H1 (cell line): ENCODE data around the gene TRIM39. TPM values are rescaled to one million over a fixed set of nuclear protein-coding genes. Genes with fewer than 3 reads are reported as not detected.

ENCODE experiments used
- BRCA1 ChIP-seq: IDR thresholded peaks from 2 replicates; pipeline ENCODE4 v1.6.1; 2012; ENCODE audit warnings: low read depth, low read length, improper control_type of control experiment
- CBX8 ChIP-seq: fragments of 300-800, 300-1000 bp; sonication (generic); IDR thresholded peaks from 2 replicates; pipeline ENCODE4 v1.7.1; 2016; ENCODE audit warnings: low read depth, low read length, borderline replicate concordance
- EGR1 ChIP-seq: IDR thresholded peaks from 2 replicates; pipeline ENCODE4 v1.6.1; 2011; ENCODE audit warnings: low read depth, low read length, borderline replicate concordance
- EP300 ChIP-seq, 2 experiments: IDR thresholded peaks; 1 replicate in 1 of 2; 2 replicates in 1 of 2; pipeline ENCODE4 v1.6.1; 2011 to 2012; ENCODE audit warnings: low read depth in 2 of 2, low read length in 2 of 2, mild to moderate bottlenecking in 2 of 2, borderline replicate concordance in 1 of 2, inconsistent platforms in 1 of 2, moderate library complexity in 1 of 2
- HDAC6 ChIP-seq: IDR thresholded peaks from one replicate; pipeline ENCODE4 v1.7.1; 2012; ENCODE audit warnings: low read depth, mild to moderate bottlenecking, inconsistent platforms, low read length, moderate library complexity
- JUND ChIP-seq: IDR thresholded peaks from 2 replicates; pipeline ENCODE4 v1.6.1; 2011; ENCODE audit warnings: mild to moderate bottlenecking, improper control_type of control experiment, low read length
- TEAD4 ChIP-seq: IDR thresholded peaks from 2 replicates; pipeline ENCODE4 v1.6.1; 2012; ENCODE audit warnings: low read depth, low read length, inconsistent platforms, mixed read lengths
- YY1 ChIP-seq: IDR thresholded peaks from 2 replicates; pipeline ENCODE4 v1.6.1; 2011; ENCODE audit warnings: low read depth, mild to moderate bottlenecking, low read length
- polyA plus RNA-seq, 7 experiments: library from polyadenylated mRNA; depleted of rRNA in 3 of 7; stranded (reverse) in 5 of 7; unstranded in 2 of 7; fragments of >200 nt in 5 of 7; fragments of 200-250 nt in 2 of 7; gene quantifications; 1 replicate in 5 of 7; 2 replicates in 1 of 7; 4 replicates in 1 of 7; pipeline versions ENCODE4 v1.2.1 to v1.2.3, GENCODE V29; 2011 to 2013; ENCODE audit warnings: missing spikeins in 2 of 7, mixed read lengths in 2 of 7
- total RNA-seq: library from RNA; stranded (reverse); fragmentation: NEBNext Ultra II Directional; extraction: Animal tissue kit (Norgen Biotek cat#: 25700); gene quantifications from 2 replicates; pipeline ENCODE4 v1.2.1, GENCODE V29; 2021
- TF ChIP-seq, protein P1 (sequence below): fragments of 300-600 bp; sonication (generic); IDR thresholded peaks from 2 replicates; pipeline ENCODE4 v1.7.1; 2012; ENCODE audit warnings: low read length, moderate library complexity, mild to moderate bottlenecking, inconsistent platforms; ENCODE audit not compliant: insufficient replicate concordance

The TRIM39 gene
- total and polyA plus RNA-seq, 2 of the 8 experiments (the other 6 are each of a cell fraction or from before 2014, with no cell fraction given) = 7.3 to 26.1 TPM

DNA sequence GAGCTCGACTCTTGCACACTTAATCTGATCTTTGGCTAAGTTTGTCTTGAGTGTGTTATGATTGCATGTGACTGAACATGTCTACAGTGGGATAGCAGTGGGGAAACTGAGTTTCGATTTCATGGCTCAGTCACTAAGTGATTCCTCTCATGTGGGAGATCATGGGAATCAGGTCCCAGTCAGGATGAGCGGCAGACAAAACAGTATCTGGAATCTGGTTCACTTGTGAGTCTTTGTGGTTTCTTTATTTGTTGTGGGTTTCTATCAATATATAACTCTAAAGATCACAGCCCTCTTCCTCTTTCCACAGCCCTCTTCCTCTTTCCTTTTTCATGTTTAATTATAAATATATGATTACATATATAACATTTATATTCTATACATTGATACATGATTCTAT is 22.2 kb downstream of the TRIM39 start (continued):
- TF ChIP-seq EGR1 = no peak
- TF ChIP-seq BRCA1 = no peak
- TF ChIP-seq EP300 (IDR thresholded peaks at IDR 0.05; ENCODE audit: borderline replicate concordance in 1 of 2, low read depth in 2 of 2, low read length in 2 of 2) = no peak
- no peak for TF ChIP-seq CBX8
- TF ChIP-seq YY1 = no peak
- TF ChIP-seq TEAD4 = no peak
- TF ChIP-seq, protein P1, sequence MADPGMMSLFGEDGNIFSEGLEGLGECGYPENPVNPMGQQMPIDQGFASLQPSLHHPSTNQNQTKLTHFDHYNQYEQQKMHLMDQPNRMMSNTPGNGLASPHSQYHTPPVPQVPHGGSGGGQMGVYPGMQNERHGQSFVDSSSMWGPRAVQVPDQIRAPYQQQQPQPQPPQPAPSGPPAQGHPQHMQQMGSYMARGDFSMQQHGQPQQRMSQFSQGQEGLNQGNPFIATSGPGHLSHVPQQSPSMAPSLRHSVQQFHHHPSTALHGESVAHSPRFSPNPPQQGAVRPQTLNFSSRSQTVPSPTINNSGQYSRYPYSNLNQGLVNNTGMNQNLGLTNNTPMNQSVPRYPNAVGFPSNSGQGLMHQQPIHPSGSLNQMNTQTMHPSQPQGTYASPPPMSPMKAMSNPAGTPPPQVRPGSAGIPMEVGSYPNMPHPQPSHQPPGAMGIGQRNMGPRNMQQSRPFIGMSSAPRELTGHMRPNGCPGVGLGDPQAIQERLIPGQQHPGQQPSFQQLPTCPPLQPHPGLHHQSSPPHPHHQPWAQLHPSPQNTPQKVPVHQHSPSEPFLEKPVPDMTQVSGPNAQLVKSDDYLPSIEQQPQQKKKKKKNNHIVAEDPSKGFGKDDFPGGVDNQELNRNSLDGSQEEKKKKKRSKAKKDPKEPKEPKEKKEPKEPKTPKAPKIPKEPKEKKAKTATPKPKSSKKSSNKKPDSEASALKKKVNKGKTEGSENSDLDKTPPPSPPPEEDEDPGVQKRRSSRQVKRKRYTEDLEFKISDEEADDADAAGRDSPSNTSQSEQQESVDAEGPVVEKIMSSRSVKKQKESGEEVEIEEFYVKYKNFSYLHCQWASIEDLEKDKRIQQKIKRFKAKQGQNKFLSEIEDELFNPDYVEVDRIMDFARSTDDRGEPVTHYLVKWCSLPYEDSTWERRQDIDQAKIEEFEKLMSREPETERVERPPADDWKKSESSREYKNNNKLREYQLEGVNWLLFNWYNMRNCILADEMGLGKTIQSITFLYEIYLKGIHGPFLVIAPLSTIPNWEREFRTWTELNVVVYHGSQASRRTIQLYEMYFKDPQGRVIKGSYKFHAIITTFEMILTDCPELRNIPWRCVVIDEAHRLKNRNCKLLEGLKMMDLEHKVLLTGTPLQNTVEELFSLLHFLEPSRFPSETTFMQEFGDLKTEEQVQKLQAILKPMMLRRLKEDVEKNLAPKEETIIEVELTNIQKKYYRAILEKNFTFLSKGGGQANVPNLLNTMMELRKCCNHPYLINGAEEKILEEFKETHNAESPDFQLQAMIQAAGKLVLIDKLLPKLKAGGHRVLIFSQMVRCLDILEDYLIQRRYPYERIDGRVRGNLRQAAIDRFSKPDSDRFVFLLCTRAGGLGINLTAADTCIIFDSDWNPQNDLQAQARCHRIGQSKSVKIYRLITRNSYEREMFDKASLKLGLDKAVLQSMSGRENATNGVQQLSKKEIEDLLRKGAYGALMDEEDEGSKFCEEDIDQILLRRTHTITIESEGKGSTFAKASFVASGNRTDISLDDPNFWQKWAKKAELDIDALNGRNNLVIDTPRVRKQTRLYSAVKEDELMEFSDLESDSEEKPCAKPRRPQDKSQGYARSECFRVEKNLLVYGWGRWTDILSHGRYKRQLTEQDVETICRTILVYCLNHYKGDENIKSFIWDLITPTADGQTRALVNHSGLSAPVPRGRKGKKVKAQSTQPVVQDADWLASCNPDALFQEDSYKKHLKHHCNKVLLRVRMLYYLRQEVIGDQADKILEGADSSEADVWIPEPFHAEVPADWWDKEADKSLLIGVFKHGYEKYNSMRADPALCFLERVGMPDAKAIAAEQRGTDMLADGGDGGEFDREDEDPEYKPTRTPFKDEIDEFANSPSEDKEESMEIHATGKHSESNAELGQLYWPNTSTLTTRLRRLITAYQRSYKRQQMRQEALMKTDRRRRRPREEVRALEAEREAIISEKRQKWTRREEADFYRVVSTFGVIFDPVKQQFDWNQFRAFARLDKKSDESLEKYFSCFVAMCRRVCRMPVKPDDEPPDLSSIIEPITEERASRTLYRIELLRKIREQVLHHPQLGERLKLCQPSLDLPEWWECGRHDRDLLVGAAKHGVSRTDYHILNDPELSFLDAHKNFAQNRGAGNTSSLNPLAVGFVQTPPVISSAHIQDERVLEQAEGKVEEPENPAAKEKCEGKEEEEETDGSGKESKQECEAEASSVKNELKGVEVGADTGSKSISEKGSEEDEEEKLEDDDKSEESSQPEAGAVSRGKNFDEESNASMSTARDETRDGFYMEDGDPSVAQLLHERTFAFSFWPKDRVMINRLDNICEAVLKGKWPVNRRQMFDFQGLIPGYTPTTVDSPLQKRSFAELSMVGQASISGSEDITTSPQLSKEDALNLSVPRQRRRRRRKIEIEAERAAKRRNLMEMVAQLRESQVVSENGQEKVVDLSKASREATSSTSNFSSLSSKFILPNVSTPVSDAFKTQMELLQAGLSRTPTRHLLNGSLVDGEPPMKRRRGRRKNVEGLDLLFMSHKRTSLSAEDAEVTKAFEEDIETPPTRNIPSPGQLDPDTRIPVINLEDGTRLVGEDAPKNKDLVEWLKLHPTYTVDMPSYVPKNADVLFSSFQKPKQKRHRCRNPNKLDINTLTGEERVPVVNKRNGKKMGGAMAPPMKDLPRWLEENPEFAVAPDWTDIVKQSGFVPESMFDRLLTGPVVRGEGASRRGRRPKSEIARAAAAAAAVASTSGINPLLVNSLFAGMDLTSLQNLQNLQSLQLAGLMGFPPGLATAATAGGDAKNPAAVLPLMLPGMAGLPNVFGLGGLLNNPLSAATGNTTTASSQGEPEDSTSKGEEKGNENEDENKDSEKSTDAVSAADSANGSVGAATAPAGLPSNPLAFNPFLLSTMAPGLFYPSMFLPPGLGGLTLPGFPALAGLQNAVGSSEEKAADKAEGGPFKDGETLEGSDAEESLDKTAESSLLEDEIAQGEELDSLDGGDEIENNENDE = no peak
- no peak for TF ChIP-seq HDAC6
- no peak for TF ChIP-seq JUND
